Stimulated activated CD4-positive, alpha-beta T cell treated with anti-CD3 and anti-CD28 coated beads, Interleukin-2, amount 100 ng/mL, for 24 hours (primary cell): ENCODE data around the gene ACY1.
"Not testable (repeated sequence)": the region's sequence is repeated elsewhere in the genome, so short reads cannot be mapped to it uniquely, and the experiment has no call there.

Source experiments
- DNase-seq, 2 donors: peaks; one replicate each; pipeline ENCODE4 v3.0.0-alpha.2; 2020

Gene ACY1

GRCh38 chr3:52030714-52031310, 47.5 kb downstream of the ACY1 start:
- no peak for DNase-seq

GRCh38 chr3:52031896-52032295, 48.6 kb downstream of the ACY1 start:
- no peak for DNase-seq

- no peak for DNase-seq
These were observed 49.5 kb downstream of the ACY1 start for GRCh38 chr3:52032702-52033408.

- not testable (repeated sequence) for DNase-seq
These were observed 50.4 kb downstream of the ACY1 start for GRCh38 chr3:52033748-52034147.

- DNase-seq = no peak
These were observed 50.9 kb downstream of the ACY1 start for GRCh38 chr3:52034212-52034611.

- no peak for DNase-seq
These were observed 51.3 kb downstream of the ACY1 start for GRCh38 chr3:52034651-52035050.

- no peak for DNase-seq
These were observed 52.9 kb downstream of the ACY1 start for GRCh38 chr3:52036222-52036694.

GRCh38 chr3:52036829-52037228, 53.5 kb downstream of the ACY1 start:
- no peak for DNase-seq

GRCh38 chr3:52037291-52037690, 54.0 kb downstream of the ACY1 start:
- no peak for DNase-seq

- no peak for DNase-seq
These were observed 54.9 kb downstream of the ACY1 start for GRCh38 chr3:52038227-52038626.
